Raji (cell line): Measurements from ENCODE around the gene PLEKHM3.

ENCODE experiments used
- POLR2A ChIP-seq: IDR thresholded peaks from 2 replicates; pipeline ENCODE4 v1.6.1; 2011; ENCODE audit warnings: low read depth, low read length, control low read depth; ENCODE audit not compliant: insufficient read depth

The PLEKHM3 gene

DNA sequence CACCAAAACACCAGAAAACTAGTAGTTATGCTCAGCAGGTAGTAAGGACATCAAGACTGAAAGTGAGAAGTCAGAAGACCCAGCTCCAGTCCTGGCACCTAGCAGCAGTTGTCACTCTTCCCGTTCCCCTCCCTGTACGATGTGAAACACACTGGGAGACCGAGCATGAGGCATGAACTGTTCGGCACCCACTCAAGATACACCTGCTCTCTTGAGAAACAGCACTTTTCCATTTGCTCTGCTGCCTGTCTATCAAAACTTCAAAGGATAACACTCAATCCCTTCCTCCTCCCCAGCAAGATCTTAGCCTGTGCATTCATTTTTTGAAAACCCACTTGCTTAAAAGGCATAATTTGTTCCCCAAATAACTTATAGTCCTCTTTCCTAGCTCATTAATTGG lies 123.9 kb downstream of the PLEKHM3 start:
- no peak for TF ChIP-seq POLR2A

DNA sequence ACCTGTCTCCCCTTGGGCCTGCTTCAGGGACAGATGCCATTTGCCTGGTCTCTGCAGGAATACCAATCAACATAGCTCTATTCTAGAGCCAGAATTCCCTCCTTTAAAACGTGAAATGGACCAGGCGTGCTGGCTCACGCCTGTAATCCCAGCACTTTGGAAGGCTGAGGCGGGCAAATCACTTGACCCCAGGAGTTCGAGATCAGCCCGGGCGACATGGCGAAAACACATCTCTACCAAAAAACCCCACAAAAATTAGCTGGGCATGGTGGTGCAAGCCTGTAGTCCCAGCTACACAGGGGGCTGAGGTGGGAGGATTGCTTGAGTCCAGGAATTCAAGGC lies 127.0 kb downstream of the PLEKHM3 start:
- TF ChIP-seq POLR2A, result no peak

DNA sequence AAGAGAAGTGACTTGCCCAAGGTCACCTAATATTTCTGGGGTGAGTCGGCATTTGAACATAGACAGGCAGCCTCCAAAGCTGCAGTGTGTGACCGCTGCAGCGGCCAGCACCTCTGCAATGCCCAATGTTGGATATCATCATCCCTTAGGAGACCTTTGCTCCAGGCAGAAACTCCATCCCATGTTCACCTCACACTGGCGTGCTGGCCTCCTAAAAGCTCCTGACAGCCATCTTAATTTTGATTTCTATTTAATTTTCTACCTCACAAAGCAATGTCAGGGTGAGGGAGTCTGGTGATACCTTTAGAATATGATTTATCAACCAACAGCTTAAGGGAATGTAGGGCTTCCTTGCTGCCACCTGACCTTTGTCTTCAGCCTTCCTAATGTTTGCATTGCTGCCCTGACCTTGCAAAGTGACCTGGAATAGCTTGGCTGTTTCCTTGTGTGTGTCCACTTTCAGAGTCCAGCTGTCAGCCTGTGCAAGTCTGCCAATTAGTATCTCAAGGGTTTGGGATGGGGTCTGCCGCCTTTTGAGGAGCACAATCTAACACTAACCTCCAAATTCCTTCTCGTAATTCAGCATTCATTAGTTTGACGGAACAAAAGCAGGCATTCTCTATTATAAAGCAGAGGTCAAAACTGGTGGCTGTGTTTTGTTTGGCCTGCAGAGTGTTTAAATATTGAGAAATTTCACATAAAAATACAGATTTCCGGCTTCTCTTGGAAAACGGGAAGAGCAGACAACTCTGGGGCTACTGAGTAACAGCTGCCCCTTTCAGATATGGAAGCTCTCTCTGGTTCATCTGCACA lies 127.6 kb downstream of the PLEKHM3 start:
- TF ChIP-seq POLR2A, result no peak

DNA sequence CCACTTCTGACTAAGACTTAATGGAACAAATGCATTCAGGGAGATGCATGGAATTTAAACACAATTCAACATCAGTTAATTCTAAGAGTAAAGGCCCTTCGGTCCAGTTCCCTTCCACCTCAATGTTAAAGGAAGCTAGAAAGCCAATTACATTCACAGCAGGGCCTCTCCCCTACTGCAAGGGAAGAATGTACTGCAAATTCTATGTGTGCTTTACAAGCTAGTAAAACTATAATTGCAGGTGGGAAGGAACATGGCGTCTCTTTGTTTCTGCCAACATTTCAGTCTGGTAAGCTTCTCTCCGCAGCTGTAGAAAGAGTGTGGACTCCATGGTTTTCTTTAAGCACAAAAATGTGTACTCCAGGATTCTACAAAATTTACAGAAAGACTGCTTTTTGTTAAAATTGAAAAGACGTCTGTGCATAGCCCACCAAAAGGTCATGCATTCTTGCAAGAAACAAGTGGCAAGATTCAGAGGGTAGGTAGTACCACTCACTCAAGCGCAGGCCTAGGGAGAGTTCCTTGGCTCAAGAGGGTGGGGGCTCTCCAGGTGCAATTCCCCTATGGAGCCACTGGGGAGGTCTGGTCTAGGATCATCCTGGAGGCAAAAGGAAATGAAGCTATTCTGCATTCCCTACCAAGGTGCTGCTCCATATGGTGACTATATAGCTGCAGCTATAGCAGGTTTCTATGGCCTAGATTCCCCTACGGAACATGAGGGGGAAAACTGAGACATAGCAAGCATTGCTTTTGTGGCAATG lies 128.6 kb downstream of the PLEKHM3 start:
- no peak for TF ChIP-seq POLR2A

DNA sequence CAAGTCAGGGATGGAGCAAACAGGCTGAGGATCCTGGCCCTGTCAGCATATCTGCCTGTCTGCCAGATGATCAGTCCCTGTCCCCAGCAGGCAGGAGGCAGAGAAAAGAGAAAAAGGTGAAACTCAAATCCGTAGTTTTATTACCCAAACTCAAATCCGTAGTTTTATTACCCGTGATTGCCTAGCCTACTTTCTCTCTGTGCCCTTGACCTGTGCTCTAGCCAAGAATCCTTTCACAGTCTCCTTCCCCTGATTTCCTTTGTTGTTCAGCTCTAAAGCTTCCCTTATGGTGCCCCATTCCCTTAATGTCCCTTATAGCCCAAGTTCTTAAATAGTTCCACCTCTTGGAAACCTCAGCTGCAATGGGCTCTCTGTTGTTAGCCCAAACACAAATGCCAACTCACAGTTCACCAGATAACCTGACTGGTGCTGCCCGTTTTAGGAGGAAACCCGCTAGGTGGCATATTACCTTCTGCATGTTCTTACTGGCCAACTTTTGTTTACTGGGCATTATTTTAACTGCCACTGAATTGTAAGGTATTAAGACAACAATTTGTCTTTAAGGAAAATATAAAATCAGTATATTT lies 130.0 kb downstream of the PLEKHM3 start:
- no peak for TF ChIP-seq POLR2A

DNA sequence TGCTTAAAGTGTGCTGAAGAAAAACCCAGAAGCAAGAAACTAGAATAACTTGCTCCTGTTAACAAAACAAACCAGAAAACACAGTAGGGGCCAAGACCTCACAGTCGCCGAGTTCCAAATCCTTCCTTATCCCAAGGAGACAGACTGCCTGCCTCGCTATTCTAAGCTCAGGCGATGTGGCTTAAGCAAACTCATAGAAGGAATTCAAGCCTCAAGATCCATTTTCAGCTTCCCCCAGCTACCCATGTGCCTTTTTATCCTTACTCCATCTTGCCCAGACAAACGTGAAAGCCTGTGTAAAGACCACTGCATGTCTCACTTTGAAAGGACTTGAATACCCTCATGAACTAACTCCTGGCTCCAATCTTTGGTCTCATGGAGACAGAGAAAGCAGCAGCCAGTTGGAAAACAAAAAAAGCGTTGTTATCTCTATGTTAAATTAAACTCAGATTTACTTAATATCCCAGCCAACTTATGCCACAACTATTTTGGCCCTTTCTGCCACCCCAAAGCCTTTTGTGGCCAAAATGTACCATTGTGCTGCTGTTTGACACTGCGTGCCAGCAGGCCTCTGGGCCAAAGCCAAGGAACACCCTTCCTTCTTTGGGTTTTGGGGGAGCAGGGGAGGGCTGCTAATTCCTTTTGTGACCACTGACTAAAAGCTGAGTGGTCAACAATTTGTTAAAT lies 132.5 kb downstream of the PLEKHM3 start:
- TF ChIP-seq POLR2A, result no peak

DNA sequence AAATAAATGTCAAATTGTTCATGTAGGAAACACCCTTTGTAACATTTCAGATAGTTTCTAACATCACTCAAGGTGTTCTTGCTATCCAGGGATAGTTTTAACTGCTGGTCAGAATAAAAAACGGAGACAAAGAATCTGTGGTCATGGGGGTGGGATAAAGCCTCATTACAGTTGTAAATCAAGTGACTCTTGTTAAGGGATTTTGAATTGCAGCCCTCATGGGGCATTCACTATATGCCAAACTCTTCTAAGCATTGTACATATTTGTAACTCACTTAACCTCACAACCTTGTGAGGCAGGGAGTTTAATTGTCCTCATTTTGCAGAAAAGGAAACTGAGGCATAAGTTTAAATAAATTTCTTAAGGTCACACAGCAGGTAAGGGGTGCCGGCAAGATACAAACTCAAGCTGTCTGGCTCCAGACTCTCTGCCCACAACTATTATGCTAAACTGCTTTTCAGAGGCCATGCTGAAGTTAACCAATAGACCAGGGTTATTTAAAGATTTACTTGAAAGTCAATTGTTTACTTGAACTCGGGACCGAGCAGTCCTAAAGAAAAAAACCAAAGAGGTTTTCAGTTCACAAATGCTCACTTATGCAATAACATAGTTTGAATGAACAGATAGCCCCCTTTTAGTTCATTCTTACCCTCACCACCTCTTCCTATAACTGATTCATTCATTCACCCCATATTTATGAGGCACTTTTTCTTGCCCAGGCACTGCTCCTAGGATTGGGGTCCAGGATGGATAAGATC lies 134.1 kb downstream of the PLEKHM3 start:
- no peak for TF ChIP-seq POLR2A

DNA sequence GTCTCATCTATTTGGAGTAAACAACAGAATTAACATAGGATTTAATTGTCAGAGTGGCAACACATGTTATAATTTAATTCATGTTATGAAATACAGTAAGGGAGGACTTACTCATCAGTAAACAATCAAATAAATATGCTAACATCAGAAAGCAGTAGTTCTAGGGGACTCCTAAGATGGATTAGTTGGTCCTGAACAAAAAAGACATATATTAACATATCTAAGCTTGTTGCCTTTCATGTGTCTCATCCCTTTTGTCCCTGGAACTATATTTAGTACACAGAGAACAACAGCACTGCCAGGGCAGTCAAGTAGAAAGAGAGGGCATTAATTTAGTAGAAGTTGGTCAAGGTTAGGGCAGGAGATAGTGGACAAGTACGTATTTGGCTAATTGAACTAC lies 137.8 kb downstream of the PLEKHM3 start:
- TF ChIP-seq POLR2A, result no peak

DNA sequence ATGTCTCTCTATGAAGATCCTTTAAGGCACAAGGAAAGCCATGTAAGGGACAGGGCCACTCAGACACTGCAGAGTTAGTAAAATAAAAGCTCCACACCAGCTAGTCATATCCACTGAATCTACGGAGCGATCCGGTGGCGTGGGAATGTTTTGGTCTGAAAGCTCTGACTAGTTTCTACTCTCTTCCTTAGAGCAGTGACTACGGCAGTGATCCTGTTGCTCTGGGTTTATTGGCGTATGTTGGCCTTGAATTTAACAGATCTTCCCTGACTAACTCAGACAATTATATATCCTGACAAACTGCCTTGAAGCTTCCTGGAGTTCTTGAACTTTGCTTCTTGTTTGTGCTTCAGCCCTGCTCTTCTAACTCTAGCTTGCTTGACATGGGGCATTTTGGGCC lies 140.3 kb downstream of the PLEKHM3 start:
- TF ChIP-seq POLR2A, result no peak

DNA sequence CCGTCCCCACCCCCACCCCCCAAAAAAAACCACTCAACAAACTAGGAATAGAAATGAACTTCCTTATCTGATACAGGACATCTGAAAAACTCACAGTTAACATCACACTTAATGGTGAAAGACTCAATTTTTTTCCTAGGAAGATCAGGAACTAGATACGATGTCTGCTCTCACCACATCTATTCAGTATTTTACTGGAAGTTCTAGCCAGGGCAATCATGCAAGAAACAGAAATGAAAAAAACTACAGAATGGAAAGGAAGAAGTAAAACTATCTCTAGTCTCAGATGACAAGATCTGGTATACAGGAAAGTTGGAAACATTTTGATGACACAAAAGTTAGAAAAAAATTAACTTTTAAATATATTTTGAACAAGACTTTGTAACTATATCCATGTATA lies 141.2 kb downstream of the PLEKHM3 start:
- TF ChIP-seq POLR2A, result no peak

DNA sequence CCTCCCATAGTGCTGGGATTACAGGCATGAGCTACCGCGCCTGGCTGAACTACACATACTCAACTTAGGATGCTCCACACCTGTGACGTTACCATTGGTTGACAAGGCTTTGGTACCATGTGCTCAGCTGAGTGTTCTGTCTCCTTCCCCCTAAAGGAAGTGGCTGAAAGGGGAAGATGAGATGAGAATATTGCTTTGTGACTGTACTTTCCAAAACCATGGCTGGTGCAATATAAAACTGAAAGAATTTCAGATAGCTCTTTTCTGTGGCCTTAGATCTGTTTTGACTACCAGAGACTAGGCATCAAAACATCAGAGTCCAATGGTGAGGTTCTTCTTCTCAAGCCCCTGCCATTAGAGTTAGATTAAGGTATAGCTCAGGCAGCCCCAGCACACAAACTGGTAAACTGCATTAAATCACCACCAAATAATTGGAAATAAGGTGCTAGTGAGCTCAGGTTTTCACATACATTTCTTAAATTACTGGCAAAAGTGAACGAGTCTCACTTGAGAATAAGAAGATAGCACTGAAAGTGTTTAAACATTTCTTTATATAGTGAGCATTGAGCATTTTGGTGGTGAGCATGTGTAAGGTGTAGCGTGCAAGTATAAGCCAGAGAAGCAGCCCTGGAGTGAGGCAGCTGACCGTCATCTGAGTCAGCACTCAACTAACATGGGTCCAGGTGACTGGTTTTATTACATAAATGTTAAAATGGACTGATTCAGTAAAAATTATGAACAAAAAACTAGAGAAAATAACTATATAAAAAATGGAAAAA lies 142.1 kb downstream of the PLEKHM3 start:
- no peak for TF ChIP-seq POLR2A

DNA sequence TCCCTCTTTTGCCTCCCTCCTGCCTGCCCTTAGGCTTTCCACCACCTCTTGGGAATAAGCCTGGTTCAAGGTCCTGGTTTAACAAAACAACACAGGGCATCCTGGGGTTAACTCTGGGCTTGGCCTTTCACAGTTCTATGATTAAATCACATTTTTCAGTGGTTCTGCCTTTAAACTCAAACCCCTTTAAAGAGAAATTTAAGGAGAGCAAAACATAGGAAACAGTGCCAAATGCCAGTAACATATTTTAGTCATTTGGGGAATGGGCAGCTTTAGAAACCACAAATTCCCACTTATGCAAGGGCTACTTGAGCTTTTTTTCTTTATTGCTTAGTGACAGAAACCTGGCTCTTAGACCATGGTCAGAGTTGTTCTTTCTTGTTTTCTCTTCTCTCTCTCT lies 143.4 kb downstream of the PLEKHM3 start:
- TF ChIP-seq POLR2A, result no peak

DNA sequence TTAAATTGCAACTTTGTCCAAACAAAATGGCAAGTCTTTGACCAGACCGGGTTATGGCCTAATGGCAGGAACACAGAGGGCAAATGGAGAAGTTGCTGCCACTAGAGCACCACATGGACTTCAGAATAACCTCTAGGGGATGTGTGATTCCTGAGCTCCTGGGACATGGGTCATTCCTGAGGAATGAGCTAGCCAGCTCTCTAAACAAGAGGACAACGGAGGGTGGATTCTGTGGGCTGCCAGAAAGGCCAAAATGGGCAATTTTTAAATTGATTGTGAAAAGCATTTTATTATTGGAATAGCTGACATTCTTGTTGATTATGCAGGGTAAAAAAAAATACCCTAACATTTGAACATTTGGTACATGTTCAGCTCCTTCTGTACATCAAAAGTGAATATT lies 145.8 kb downstream of the PLEKHM3 start:
- no peak for TF ChIP-seq POLR2A

DNA sequence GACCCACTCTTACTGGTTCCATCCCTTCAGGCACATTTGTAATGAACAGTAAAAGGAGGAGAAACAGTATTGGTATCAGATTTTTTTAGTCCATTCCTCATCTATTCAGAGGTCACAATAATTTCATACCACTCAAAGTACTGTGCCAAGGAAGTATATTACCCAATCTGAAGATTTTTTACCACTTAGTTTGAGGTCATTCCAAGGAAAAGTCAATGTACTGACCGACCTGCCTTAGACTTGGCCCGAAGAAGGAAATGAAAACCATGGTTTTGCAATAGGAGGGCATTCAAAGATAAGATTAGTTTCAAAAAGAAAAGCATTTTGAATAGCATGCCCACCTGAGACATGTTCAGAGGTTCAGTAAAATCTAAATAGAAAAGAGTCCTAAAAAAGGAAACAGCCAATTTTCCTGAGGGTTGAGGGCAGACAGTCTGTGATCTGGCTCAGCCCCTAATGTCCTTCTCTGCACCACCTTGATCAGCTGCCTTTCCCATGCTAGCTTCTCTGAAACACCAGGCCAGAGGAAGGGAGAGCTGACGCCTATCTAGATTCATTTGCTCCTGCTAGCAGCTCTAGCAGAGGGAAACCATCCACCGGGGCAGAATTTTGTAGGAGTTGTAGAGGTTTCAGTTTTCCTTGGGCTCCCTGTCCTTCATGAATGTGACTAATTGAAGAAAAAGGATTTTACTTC lies 148.3 kb downstream of the PLEKHM3 start:
- no peak for TF ChIP-seq POLR2A
